GM19468 (cell line): ENCODE data around the gene RSBN1.
"Not testable (repeated sequence)": the region's sequence is repeated elsewhere in the genome, so short reads cannot be mapped to it uniquely, and the experiment has no call there.

Experiments
- ATAC-seq: cut with Tn5 transposase; IDR thresholded peaks from one replicate; pipeline ENCODE4 v1.9.1; 2021; ENCODE audit warnings: mild to moderate bottlenecking, moderate library complexity, moderate number of reproducible peaks; ENCODE audit not compliant: unreplicated experiment; ENCODE audit errors: extremely low read depth

RSBN1 gene

GRCh38 chr1:113811888-113812660 lies at the start of gene RSBN1:
Gene RSBN1, minus strand, starts transcription at chr1:113812476. Its CDS starts 64 bp downstream, at chr1:113812412.
- peak; percentile 93 for ATAC-seq

DNA sequence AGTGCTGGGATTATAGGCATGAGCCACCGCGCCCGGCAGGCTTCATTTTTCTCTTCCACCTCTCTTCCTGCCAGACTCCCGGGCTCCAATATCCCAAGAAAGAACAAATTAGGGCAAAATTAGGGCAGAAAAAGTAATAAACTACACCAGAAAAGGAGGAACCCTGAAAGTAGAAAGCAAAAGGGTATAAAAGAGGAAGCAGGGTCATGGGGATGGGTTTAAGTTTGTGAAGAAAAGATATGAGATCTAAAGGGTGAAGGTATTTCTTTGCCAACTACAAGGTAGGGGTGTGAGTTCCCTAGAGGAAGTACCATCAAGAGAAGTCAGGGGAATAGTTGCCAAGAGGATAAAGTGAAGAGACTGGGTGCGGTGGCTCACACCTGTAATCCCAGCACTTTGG lies 49.4 kb upstream of the RSBN1 start:
- ATAC-seq, result no peak

DNA sequence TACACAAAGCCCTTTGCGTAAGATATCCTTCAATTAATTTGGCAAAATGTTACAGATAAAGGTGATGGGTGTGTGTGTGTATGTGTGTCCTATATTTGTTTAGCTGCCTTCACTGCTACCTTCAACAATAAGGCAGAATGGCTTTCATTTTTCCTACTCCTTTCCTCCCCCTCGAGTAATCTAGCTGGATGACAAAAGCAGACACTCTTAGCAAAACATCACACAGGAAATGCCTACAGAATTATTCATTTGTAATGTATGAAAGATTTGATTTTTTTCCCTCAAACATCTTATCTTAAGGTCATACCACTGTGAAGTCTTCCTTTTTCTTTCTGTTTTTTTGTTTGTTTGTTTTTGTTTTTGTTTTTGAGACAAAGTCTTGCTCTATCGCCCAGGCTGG lies 48.6 kb upstream of the RSBN1 start:
- ATAC-seq, result no peak

DNA sequence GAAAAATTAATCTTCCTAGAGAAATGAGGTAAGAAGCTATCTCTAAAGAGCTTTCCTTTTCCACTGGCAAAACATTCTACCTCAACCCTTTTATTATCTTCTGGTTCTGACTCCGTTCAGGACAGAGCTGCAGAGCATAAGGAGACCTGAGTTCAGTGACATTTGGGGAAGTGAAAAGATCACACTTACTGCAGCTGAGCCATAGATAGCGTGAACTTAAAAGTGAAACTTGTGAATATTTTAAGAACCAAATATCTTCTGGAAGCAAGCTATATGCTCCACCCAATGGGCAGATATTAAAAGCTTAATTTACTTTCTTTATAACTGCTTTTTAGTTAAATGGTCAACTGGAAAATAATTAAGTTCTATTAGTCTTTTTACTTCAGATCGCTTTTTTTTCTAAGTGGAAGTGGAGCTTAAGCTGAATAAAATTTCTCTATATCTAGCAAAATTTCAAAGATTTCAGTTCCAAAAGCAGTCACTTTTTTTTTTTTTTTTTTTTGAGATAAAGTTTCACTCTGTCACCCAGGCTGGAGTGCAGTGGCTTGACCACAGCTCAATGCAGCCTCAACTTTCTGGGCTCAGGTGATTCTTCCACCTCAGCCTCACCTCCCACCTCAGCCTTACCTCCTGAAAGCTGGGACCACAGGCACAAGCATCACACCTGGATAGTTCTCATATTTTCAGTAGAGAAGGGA lies 47.4 kb upstream of the RSBN1 start:
- ATAC-seq, result peak; percentile 84

DNA sequence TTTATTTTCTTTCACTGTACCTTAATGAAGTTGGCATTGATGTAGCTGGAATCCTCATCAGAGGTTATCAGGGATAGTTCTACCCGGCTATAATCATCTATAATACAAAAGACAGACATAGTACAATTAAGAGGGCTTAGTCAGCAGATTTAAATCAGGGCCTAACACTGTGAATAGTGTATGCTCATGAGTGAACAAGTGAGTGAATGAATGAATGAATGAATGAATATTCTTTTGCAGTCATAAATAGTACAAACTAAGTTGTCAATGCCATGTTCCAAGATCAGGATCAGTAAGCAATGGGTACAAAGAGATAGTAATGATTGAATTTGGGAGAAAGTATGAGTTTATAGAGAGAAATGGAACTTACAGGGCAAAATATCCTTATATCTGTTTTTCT lies 46.7 kb upstream of the RSBN1 start:
- ATAC-seq, result no peak

- no peak for ATAC-seq
Observed at GRCh38 chr1:113858418-113858817, 46.1 kb upstream of the RSBN1 start.

GRCh38 chr1:113857776-113858175 lies 45.5 kb upstream of the RSBN1 start:
- no peak for ATAC-seq

DNA sequence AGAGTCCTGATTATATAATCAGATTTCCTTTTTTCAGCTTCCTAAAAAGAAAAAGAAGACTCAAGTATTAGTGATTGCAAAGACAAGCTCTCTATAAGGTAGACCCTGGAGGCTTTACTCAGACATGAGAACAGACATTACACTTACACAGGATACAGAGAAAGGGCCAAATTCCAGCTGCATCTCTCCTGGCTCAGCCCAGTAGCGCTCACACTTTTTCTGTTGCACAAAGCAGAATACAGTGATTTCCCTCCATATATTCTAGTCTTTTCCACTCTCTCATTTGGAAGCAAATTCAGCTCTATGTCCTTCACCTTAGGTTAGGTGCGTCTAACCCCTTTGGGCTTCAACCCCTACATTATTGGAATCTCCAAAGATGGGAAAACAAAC lies 44.1 kb upstream of the RSBN1 start:
- ATAC-seq, result no peak

DNA sequence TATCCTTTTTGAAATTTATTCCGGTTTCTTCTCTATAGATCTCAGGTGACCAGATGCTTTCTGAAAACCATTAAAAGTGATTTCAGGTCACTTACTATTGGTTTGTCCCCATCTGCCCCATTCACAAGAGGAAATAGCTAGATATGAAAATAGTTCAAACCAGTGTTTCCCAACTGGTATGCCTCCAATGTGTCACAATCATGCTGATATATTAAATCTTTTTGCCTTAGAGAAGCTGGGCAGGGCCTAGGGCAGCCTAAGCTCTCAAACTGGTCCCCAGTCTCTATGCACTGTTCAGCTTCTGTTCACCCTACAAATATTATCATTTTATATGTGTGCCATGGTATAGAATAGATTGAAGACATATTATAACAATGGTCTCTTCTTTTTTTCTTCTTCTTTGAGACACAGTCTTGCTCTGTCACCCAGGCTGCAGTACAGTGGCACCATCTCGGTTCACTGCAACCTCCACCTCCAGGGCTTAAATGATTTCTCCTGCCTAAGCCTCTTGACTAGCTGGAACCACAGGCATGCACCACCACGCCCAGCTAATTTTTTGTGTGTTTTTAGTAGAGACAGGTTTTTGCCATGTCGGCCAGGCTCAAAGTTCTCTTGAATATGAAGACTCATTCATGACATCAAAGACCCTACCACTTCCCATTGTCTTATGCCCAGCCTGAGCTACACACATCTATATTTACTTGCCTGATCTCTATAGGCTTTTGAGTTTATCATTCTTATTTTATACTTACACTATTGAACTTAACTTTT lies 43.5 kb upstream of the RSBN1 start:
- no peak for ATAC-seq

DNA sequence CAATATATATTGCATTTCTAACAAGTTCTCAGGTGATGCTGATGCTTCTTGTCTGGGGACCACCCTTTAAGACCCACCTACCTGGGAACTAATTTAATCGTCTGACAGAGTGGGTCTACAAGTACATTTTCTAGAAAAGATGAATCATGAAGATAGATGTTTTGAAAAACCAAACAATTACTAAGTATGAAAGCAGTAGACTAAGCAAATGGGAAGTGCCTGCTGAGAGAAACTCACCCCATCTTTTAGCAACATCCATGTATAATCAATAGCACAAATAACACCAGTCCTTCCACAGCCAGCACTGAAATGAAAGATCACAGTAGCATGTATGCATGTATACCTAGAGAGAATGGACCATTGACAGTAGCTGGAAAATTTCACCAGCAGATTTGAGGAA lies 42.0 kb upstream of the RSBN1 start:
- no peak for ATAC-seq

DNA sequence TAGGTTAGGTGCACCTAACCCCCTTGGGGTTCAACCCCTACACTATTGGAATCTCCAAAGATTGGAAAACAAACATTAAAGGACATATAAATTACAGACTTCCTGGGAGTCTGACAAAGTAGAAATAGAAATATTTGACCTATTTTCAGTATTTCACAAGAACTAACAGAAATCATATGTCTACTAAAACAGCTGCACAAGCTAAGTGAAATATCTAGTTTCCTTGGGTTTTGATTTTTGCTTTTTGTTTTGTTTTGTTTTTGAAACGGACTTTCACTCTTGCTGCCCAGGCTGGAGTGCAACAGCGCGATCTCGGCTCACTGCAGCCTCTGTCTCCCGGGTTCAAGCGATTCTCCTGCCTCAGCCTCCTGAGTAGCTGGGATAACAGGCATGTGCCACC lies 40.4 kb upstream of the RSBN1 start:
- ATAC-seq, result not testable (repeated sequence)

DNA sequence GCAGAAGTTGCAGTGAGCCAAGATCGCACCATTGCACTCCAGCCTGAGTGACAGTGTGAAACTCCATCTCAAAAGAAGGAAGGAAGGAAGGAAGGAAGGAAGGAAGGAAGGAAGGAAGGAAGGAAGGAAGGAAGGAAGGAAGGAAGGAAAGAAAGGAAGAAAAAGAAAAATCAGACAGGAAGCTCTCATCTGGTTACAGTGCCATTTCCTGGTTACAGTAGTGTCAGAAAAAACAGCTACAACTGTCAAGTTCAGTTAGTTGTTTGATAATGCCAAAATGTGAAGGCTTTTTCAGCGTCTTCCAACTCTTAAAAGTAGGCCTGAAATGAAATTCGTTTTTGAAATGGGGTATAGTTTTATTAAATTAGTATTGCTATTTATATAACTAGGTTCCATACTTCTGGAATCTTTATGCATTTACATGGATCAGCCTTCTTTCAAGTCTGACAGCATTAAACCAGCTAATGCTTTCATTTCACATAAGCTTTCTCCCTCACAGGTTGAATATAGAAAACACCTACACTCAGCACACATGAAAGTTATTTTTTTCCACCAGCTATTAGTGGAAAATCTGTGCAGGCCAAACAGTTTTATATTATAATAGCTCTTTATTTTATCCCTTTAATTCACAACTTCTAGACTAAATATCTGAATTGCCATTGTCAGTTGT lies 38.0 kb upstream of the RSBN1 start:
- no peak for ATAC-seq

DNA sequence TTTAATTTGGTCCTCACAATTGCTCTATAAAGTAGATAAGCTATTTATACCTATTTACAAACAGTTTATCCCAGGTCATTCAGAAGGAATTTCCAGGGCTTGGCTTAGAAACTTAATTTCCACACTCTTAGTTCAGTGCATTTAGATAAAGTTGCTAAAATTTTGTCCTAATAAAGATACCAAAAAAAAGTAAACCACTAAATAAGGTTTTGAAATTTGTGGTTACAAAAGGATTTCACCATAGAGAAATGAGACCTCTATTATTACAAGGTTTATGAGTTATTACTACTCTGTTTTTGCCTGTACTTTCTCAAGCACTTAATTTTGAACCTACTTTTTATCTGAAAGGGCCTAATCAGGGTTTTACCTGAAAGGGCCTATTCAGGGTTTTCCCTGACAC lies 36.8 kb upstream of the RSBN1 start:
- ATAC-seq, result no peak

- no peak for ATAC-seq
Observed at GRCh38 chr1:113846391-113847035, 34.2 kb upstream of the RSBN1 start.

- ATAC-seq, result no peak
Observed at GRCh38 chr1:113836534-113836933, 24.3 kb upstream of the RSBN1 start.

- ATAC-seq, result no peak
Observed at GRCh38 chr1:113835686-113836290, 23.5 kb upstream of the RSBN1 start.

DNA sequence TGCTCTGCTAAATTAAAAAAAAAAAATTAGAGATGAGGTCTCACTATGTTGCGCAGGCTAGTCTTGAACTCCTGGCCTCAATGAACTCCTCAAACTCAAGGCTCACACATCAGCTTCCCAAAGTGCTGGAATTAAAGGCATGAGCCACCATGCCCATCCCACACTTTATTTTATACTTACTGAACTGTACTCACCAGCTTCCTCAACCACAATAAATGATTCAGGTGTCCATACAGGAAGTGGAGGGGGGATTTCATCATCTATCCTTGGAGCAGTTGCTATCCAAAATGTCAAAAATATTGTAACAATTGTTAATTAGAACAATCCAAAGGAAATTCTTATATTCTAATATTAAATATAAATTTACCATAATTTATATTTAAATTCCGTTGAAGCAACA lies 22.4 kb upstream of the RSBN1 start:
- ATAC-seq, result no peak

- no peak for ATAC-seq
Observed at GRCh38 chr1:113830039-113830438, 17.8 kb upstream of the RSBN1 start.

- no peak for ATAC-seq
Observed at GRCh38 chr1:113821916-113822315, 9.6 kb upstream of the RSBN1 start.

DNA sequence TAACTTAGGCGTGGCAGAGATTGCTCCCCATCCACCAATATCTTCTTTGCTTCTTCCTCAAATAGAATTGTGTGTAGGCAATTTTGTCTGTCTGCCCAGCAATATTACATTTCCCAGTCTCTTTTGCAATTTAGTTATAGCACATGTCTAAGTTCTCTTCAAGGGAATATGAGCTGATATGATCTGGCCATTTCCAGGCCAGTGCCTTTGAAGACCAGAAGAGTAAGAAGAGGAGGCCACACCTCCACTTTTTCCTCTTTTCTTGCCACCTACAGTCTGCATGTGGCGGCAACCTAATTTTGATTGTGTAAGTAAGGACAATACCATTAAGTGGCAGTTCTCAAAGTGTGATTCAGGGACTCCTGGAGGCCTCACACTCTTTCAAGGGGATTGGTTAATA lies 6.3 kb upstream of the RSBN1 start:
- ATAC-seq, result no peak
